Measurements from ENCODE around the gene C5orf24. TPM values are rescaled to one million over a fixed set of nuclear protein-coding genes. Genes with fewer than 3 reads are reported as not detected.

Gene C5orf24
- total RNA-seq, 1 experiment from 2014 or later = 22.5 TPM

GRCh38 chr5:134902071-134902801 is 56.5 kb downstream of the C5orf24 start:
- H3K27me3 ChIP-seq (ENCODE audit: insufficient read depth, low read length) = no peaks in the 10 kb centered on the region
- DNase-seq = no peak
- H2BK20ac ChIP-seq (ENCODE audit: low read depth, low read length, poor library complexity, severe bottlenecking) = no peak overlapping the region
- H4K20me1 ChIP-seq (ENCODE audit: control insufficient read depth, insufficient read depth, insufficient read length) = no peaks in the 10 kb centered on the region
- H3K4me1 Mint-ChIP-seq = peaks cover 5 to 8% of the 10 kb centered on the region in 2 experiments
- H3K27ac Mint-ChIP-seq = peak overlapping the region in 1 of 3 experiments; percentile 48; a peak in 1 of 7 replicates
- H2BK5ac ChIP-seq (ENCODE audit: insufficient read length, low read length) = no peak overlapping the region
- H3K79me2 ChIP-seq (ENCODE audit: insufficient read depth, low read length) = no peaks in the 10 kb centered on the region
- H3K14ac ChIP-seq (ENCODE audit: insufficient read depth, low read length) = no peak overlapping the region
- H3K36me3 Mint-ChIP-seq (ENCODE audit: insufficient read depth in 1 of 3, low read depth in 3 of 3) = peaks cover 0 to 10% (median 0%) of the 10 kb centered on the region in 3 experiments; a peak in 2 of 7 replicates
- no peak overlapping the region for H2AFZ ChIP-seq (ENCODE audit: low read length)
- H3K4me2 ChIP-seq (ENCODE audit: insufficient read depth, insufficient read length, low read length) = no peak overlapping the region
- H3K23me2 ChIP-seq (ENCODE audit: insufficient read length, low read depth, low read length, poor library complexity, severe bottlenecking) = no peaks in the 10 kb centered on the region
- H3K18ac ChIP-seq (ENCODE audit: insufficient read length, low read depth, low read length) = no peak overlapping the region
- H3K56ac ChIP-seq (ENCODE audit: insufficient read length, low read depth, low read length) = no peak overlapping the region
- no peaks in the 10 kb centered on the region for H3K9me3 ChIP-seq (ENCODE audit: control insufficient read depth, low read depth, low read length)
- H3K79me1 ChIP-seq (ENCODE audit: insufficient read depth, low read depth, low read length, poor library complexity, severe bottlenecking) = no peaks in the 10 kb centered on the region
- H3K27ac ChIP-seq (ENCODE audit: insufficient read length, low read depth, low read length) = no peak overlapping the region
- H3K23ac ChIP-seq (ENCODE audit: insufficient read length, low read depth, low read length) = no peak overlapping the region
- no peak overlapping the region; a peak in 1 of 5 replicates for H3K4me3 Mint-ChIP-seq
- no peak overlapping the region for H4K8ac ChIP-seq (replicated peaks; ENCODE audit: insufficient read length, low read depth, low read length)
- peak overlapping the region; percentile 53 for H4K91ac ChIP-seq (ENCODE audit: insufficient read length, low read depth, low read length)
- H2BK15ac ChIP-seq (ENCODE audit: low read depth, low read length) = no peak overlapping the region
- no peaks in the 10 kb centered on the region for H3K27me3 Mint-ChIP-seq (ENCODE audit: low read depth)
- no peak overlapping the region for H2BK12ac ChIP-seq (ENCODE audit: insufficient read length, low read depth, low read length)
- H4K5ac ChIP-seq (ENCODE audit: insufficient read length, low read depth, low read length) = no peak overlapping the region
- H2BK120ac ChIP-seq (ENCODE audit: low read depth, low read length, poor library complexity, severe bottlenecking) = no peak overlapping the region
- no peak overlapping the region for H3T11ph ChIP-seq (ENCODE audit: low read length)
- H3K4ac ChIP-seq (ENCODE audit: low read depth, low read length) = no peak overlapping the region
- 0 out of 2 replicates have a peak, but pooled peaks cover 3% of the 10 kb centered on the region for H3K4me1 ChIP-seq (ENCODE audit: insufficient read depth, low read length)
- no peak overlapping the region for H3K9ac ChIP-seq (ENCODE audit: extremely low read depth, insufficient read length, low read length)
- H3K9me3 Mint-ChIP-seq = no peaks in the 10 kb centered on the region
- no peak overlapping the region for H2AK5ac ChIP-seq (ENCODE audit: insufficient read length, low read length)
- no CpG with 5 or more reads among the region's 10 CpGs for WGBS (ENCODE audit: extremely low coverage, insufficient read length, low lambda C conversion rate)
- TF ChIP-seq CTCF (conservative IDR thresholded peaks at IDR 0.05) = no peak

Measured in H9 (cell line).